Breast epithelium (tissue), 3 donors: ENCODE measurements around the gene FBLN2.

ENCODE experiments used
- POLR2AphosphoS5 ChIP-seq, 3 donors: sonication (generic); formaldehyde crosslinking; IDR thresholded peaks; one replicate each; pipeline ENCODE4 v1.6.1; 2017; ENCODE audit warnings: antibody characterized with exemption in 3 of 3
- TF ChIP-seq, protein P1 (sequence below), 3 donors: fragments of 450-650 bp; IDR thresholded peaks; one replicate each; pipeline ENCODE4 v1.5.1; 2016 to 2017; ENCODE audit warnings: antibody characterized with exemption in 3 of 3, mild to moderate bottlenecking in 3 of 3, moderate library complexity in 3 of 3

DNA sequence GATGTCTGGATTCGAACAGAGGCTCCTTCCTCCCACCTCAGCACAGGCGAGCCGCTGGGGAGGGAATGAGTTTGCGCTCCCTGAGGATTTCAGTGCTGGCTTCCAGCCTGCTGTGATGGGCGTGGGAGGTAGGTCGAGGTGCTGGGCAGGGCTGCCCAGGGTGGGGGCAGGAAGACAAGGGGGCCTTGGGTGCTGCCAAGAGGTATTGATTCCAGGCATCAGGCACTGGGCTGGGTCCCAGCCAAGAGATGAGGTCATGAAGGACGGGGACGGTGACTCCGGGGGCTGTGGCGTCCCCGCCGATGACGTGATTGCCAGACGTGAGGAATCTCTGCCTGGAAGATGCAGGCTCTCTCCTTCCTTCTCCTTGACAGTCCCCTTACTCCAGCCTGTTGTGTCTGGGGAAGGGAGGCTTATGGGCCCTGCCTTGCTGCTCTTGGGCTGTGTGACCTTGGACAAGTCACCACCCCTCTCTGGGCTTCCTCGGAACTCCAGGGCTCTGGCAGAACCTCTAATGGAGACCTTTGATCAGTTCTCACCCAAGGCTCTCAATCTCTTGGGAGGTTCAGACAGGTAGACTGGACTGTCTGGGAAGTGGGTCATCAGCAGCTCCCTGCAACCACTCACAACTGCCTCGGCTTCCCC is 116.8 kb downstream of the FBLN2 start:
- no peak for TF ChIP-seq POLR2AphosphoS5 (IDR thresholded peaks at IDR 0.05)
- TF ChIP-seq, protein P1, sequence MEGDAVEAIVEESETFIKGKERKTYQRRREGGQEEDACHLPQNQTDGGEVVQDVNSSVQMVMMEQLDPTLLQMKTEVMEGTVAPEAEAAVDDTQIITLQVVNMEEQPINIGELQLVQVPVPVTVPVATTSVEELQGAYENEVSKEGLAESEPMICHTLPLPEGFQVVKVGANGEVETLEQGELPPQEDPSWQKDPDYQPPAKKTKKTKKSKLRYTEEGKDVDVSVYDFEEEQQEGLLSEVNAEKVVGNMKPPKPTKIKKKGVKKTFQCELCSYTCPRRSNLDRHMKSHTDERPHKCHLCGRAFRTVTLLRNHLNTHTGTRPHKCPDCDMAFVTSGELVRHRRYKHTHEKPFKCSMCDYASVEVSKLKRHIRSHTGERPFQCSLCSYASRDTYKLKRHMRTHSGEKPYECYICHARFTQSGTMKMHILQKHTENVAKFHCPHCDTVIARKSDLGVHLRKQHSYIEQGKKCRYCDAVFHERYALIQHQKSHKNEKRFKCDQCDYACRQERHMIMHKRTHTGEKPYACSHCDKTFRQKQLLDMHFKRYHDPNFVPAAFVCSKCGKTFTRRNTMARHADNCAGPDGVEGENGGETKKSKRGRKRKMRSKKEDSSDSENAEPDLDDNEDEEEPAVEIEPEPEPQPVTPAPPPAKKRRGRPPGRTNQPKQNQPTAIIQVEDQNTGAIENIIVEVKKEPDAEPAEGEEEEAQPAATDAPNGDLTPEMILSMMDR (IDR thresholded peaks at IDR 0.05) = no peak
